Smooth muscle cell (in vitro differentiated cells): ENCODE results near the gene SGCD. TPM values are rescaled to one million over a fixed set of nuclear protein-coding genes. Genes with fewer than 3 reads are reported as not detected.
A peak's percentile ranks its signal among the peaks of the same experiment; 100 is the strongest.

Source experiments
- DNase-seq: peaks from one replicate; lab custom pipeline; 2025; ENCODE audit not compliant: unreplicated experiment; lab: John Stamatoyannopoulos, UW
- H2AFZ ChIP-seq: fragments of 200-600 bp; sonication (generic); 2 replicates; pipeline ENCODE4 v1.6.0; 2016; ENCODE audit warnings: antibody characterized with exemption, low read depth, mild to moderate bottlenecking
- H3F3A ChIP-seq: fragments of 200-600 bp; sonication (generic); 2 replicates; pipeline ENCODE4 v1.6.0; 2017; ENCODE audit warnings: antibody characterized with exemption, low read depth
- H3K27ac ChIP-seq: fragments of 200-600 bp; sonication (generic); 2 replicates; pipeline ENCODE4 v1.5.1; 2016; ENCODE audit warnings: low read depth, mild to moderate bottlenecking
- H3K27me3 ChIP-seq: fragments of 200-600 bp; sonication (generic); 2 replicates; pipeline ENCODE4 v1.6.1; 2016; ENCODE audit warnings: low read depth, mild to moderate bottlenecking
- H3K36me3 ChIP-seq: fragments of 200-600 bp; sonication (generic); 2 replicates; pipeline ENCODE4 v1.5.1; 2016; ENCODE audit warnings: low read depth
- H3K4me1 ChIP-seq: fragments of 200-600 bp; sonication (generic); 2 replicates; pipeline ENCODE4 v1.5.1; 2016; ENCODE audit warnings: low read depth
- H3K4me2 ChIP-seq: fragments of 200-600 bp; sonication (generic); 2 replicates; pipeline ENCODE4 v1.6.0; 2016; ENCODE audit warnings: mild to moderate bottlenecking
- H3K4me3 ChIP-seq: fragments of 200-600 bp; sonication (generic); 2 replicates; pipeline ENCODE4 v1.5.1; 2016; ENCODE audit warnings: mild to moderate bottlenecking
- H3K79me2 ChIP-seq: fragments of 200-600 bp; sonication (generic); 2 replicates; pipeline ENCODE4 v1.6.0; 2016; ENCODE audit warnings: low read depth, mild to moderate bottlenecking
- H3K9ac ChIP-seq: fragments of 200-600 bp; sonication (generic); 2 replicates; pipeline ENCODE4 v1.6.0; 2016; ENCODE audit warnings: low read depth
- H3K9me3 ChIP-seq: fragments of 200-600 bp; sonication (generic); replicated peaks from 2 replicates; pipeline ENCODE4 v1.5.1; 2016; ENCODE audit warnings: low read depth
- H4K20me1 ChIP-seq: fragments of 200-600 bp; sonication (generic); 2 replicates; pipeline ENCODE4 v1.6.0; 2016; ENCODE audit warnings: low read depth
- CTCF ChIP-seq: fragments of 200-600 bp; sonication (generic); IDR thresholded peaks from 2 replicates; pipeline ENCODE4 v1.5.1; 2017; ENCODE audit warnings: borderline replicate concordance, mild to moderate bottlenecking, antibody characterized with exemption; ENCODE audit not compliant: insufficient read depth, poor library complexity, severe bottlenecking
- WGBS: methylation state at CpG from one replicate; pipeline ENCODE4 v1.1.7; 2016; ENCODE audit warnings: low lambda C conversion rate; 5-methylcytosine and 5-hydroxymethylcytosine counted together
- polyA plus RNA-seq: library from polyadenylated mRNA; unstranded; fragments of >200 nt; fragmentation: Nextera tagmentation; extraction: Ambion mirVana; gene quantifications from 2 replicates; pipeline ENCODE4 v1.2.1, GENCODE V29; 2016
- total RNA-seq: library from RNA; depleted of rRNA; stranded (reverse); fragments of >200 nt; gene quantifications from 2 replicates; pipeline ENCODE4 v1.2.3, GENCODE V29; 2014

SGCD gene
- total and polyA plus RNA-seq, 2 experiments from 2014 or later: 1.6 to 3.5 TPM

- H3K4me1 ChIP-seq: no peaks in the 10 kb centered on the region
- H3K9ac ChIP-seq: no peak overlapping the region
- H3K9me3 ChIP-seq: no peaks in the 10 kb centered on the region
- no peak overlapping the region for H3K27ac ChIP-seq
- H3K36me3 ChIP-seq: no peaks in the 10 kb centered on the region
- no peaks in the 10 kb centered on the region for H3K79me2 ChIP-seq
- 57% methylated on average over 2 of the region's 2 CpGs for WGBS
- H4K20me1 ChIP-seq: no peaks in the 10 kb centered on the region
- H3K4me2 ChIP-seq: no peak overlapping the region
- H3F3A ChIP-seq: peaks cover 5% of the 10 kb centered on the region
- TF ChIP-seq CTCF: no peak
- H3K27me3 ChIP-seq: no peaks in the 10 kb centered on the region
- H3K4me3 ChIP-seq: no peak overlapping the region
- DNase-seq: no peak
- H2AFZ ChIP-seq: no peak overlapping the region
Observed at GRCh38 chr5:156356238-156356637, 29.3 kb downstream of the SGCD start.

GRCh38 chr5:156359476-156359875, 32.5 kb downstream of the SGCD start:
- H2AFZ ChIP-seq: no peak overlapping the region
- H4K20me1 ChIP-seq: no peaks in the 10 kb centered on the region
- no peaks in the 10 kb centered on the region for H3K36me3 ChIP-seq
- no peak for DNase-seq
- no peaks in the 10 kb centered on the region for H3K9me3 ChIP-seq
- WGBS: 15% methylated on average over 1 of the region's 1 CpG
- no peaks in the 10 kb centered on the region for H3K27me3 ChIP-seq
- peaks cover 14% of the 10 kb centered on the region for H3F3A ChIP-seq
- H3K4me1 ChIP-seq: no peaks in the 10 kb centered on the region
- TF ChIP-seq CTCF: no peak
- no peak overlapping the region for H3K9ac ChIP-seq
- no peak overlapping the region for H3K4me3 ChIP-seq
- H3K79me2 ChIP-seq: no peaks in the 10 kb centered on the region
- peak overlapping the region; percentile 83 for H3K27ac ChIP-seq
- H3K4me2 ChIP-seq: peak overlapping the region; percentile 34

- Histone ChIP-seq H3F3A (peaks cover 14% of the 10 kb centered on the region), H3K9ac (no peak overlapping the region), H3K79me2 (no peaks in the 10 kb centered on the region), H3K4me2 (no peak overlapping the region), H3K4me1 (no peaks in the 10 kb centered on the region), H3K9me3 (no peaks in the 10 kb centered on the region), H4K20me1 (no peaks in the 10 kb centered on the region), H2AFZ (no peak overlapping the region), H3K27me3 (no peaks in the 10 kb centered on the region), H3K27ac (peak overlapping the region; percentile 83), H3K36me3 (no peaks in the 10 kb centered on the region), H3K4me3 (no peak overlapping the region)
- DNase-seq: no peak
- WGBS: 64% methylated on average over 3 of the region's 3 CpGs
- TF ChIP-seq CTCF: no peak
Observed at GRCh38 chr5:156361436-156362109, 34.6 kb downstream of the SGCD start.

- H3K27me3 ChIP-seq: no peaks in the 10 kb centered on the region
- H3K4me1 ChIP-seq: no peaks in the 10 kb centered on the region
- no peak overlapping the region for H3K4me2 ChIP-seq
- H3F3A ChIP-seq: peaks cover 14% of the 10 kb centered on the region
- H3K27ac ChIP-seq: no peak overlapping the region
- no peak for DNase-seq
- no peak overlapping the region for H3K9ac ChIP-seq
- H4K20me1 ChIP-seq: no peaks in the 10 kb centered on the region
- H3K36me3 ChIP-seq: no peaks in the 10 kb centered on the region
- 78% methylated on average over 2 of the region's 2 CpGs for WGBS
- no peaks in the 10 kb centered on the region for H3K79me2 ChIP-seq
- no peak overlapping the region for H3K4me3 ChIP-seq
- TF ChIP-seq CTCF: no peak
- no peak overlapping the region for H2AFZ ChIP-seq
- no peaks in the 10 kb centered on the region for H3K9me3 ChIP-seq
Observed at GRCh38 chr5:156363861-156364260, 36.9 kb downstream of the SGCD start.
